ENCODE measurements around the gene FAM89A.

- TF ChIP-seq CTCF (IDR thresholded peaks at IDR 0.05) (no peak), POLR2A (IDR thresholded peaks at IDR 0.05) (no peak)
Observed at GRCh38 chr1:231070758-231071444, 30.8 kb upstream of the FAM89A start.
